HepG2 (cell line): ENCODE measurements around the gene NEFH. TPM values are rescaled to one million over a fixed set of nuclear protein-coding genes. Genes with fewer than 3 reads are reported as not detected.

Experiments used
- ATAC-seq: fragments of 200-7000 bp; cut with Tn5 transposase; 3 replicates; pipeline ENCODE4 v1.9.1; 2020; ENCODE audit warnings: mild to moderate bottlenecking, moderate library complexity
- BruUV-seq: library from RNA; stranded (reverse); fragments of 400-500 nt; replicated peaks from 2 replicates; lab custom pipeline; 2021; lab: Mats Ljungman, UMichigan
- CTCF ChIA-PET: fragments of 300-600 bp; formaldehyde crosslinking; extraction: SDS; loops from one replicate; lab custom pipeline; 2021; ENCODE audit warnings: low total read pairs, inconsistent platforms, low intra/inter-chr PET ratio; lab: Yijun Ruan, JAX
- POLR2A ChIA-PET: fragments of 350-600 bp; sonication (Branson Sonifier 250); formaldehyde crosslinking; loops from one replicate; lab custom pipeline; 2020; ENCODE audit warnings: antibody characterized with exemption, inconsistent platforms; lab: Yijun Ruan, JAX
- DNase-seq: peaks from one replicate; pipeline ENCODE4 v3.0.0-alpha.2; 2015; ENCODE audit warnings: low spot score
- FAIRE-seq: peaks from 3 replicates; lab custom pipeline; 2011; peaks lifted over from hg19 to GRCh38; lab: Jason Lieb, UNC
- H2AFZ ChIP-seq: one replicate; pipeline ENCODE4 v1.6.1; 2011; ENCODE audit warnings: low read length, inconsistent platforms
- H3K27ac ChIP-seq: fragments of 300-600 bp; 3 replicates; pipeline ENCODE4 v1.8.0; 2011; ENCODE audit warnings: mixed run types, mild to moderate bottlenecking, mixed read lengths, low read length, inconsistent platforms; ENCODE audit not compliant: insufficient read depth; ENCODE audit errors: extremely low read length
- H3K27me3 ChIP-seq, 2 experiments: fragments of 200-600 bp in 1 of 2; 2 replicates in 1 of 2; 3 replicates in 1 of 2; pipeline versions ENCODE4 v1.6.0 to v1.8.0; 2011; ENCODE audit warnings: low read length in 2 of 2, mild to moderate bottlenecking in 2 of 2, moderate library complexity in 2 of 2, inconsistent platforms in 1 of 2; ENCODE audit not compliant: insufficient read depth in 2 of 2, control insufficient read depth in 1 of 2
- H3K36me3 ChIP-seq, 2 experiments: fragments of 200-600 bp in 1 of 2; replicated peaks in 1 of 2; 2 replicates in 1 of 2; 3 replicates in 1 of 2; pipeline versions ENCODE4 v1.5.1 to v1.8.0; 2011; ENCODE audit warnings: low read length in 2 of 2, inconsistent platforms in 1 of 2; ENCODE audit not compliant: insufficient read depth in 2 of 2, control insufficient read depth in 1 of 2
- H3K4me1 ChIP-seq: 2 replicates; pipeline ENCODE4 v1.5.1; 2012; ENCODE audit warnings: low read length, inconsistent platforms; ENCODE audit not compliant: insufficient read depth
- H3K4me2 ChIP-seq: 2 replicates; pipeline ENCODE4 v1.6.0; 2011; ENCODE audit warnings: low read depth, low read length, inconsistent platforms
- H3K4me3 ChIP-seq, 3 experiments: fragments of 200-600 bp in 1 of 3; sonication (generic), shearing (Covaris generic) in 1 of 3; replicated peaks in 1 of 3; 2 replicates each; pipeline ENCODE4 v1.5.1; 2011 to 2016; ENCODE audit warnings: low read length in 3 of 3, inconsistent platforms in 2 of 3, low read depth in 2 of 3, mild to moderate bottlenecking in 2 of 3, control low read depth in 1 of 3, mixed read lengths in 1 of 3; ENCODE audit not compliant: insufficient read depth in 1 of 3
- H3K79me2 ChIP-seq: one replicate; pipeline ENCODE4 v1.6.1; 2011; ENCODE audit warnings: low read length, inconsistent platforms; ENCODE audit not compliant: insufficient read depth
- H3K9ac ChIP-seq: 2 replicates; pipeline ENCODE4 v1.6.0; 2011; ENCODE audit warnings: mild to moderate bottlenecking, low read depth, low read length, inconsistent platforms; ENCODE audit not compliant: insufficient read depth
- H3K9me3 ChIP-seq: 2 replicates; pipeline ENCODE4 v1.5.1; 2012; ENCODE audit warnings: mild to moderate bottlenecking, low read length
- H4K20me1 ChIP-seq: 2 replicates; pipeline ENCODE4 v1.6.0; 2011; ENCODE audit warnings: inconsistent platforms, mild to moderate bottlenecking, low read length, moderate library complexity; ENCODE audit not compliant: insufficient read depth
- FOXC1 ChIP-seq: sonication (generic); formaldehyde crosslinking; IDR thresholded peaks from 2 replicates; pipeline ENCODE4 v1.8.0; 2022; ENCODE audit warnings: mild to moderate bottlenecking, missing genetic modification reagents, borderline replicate concordance
- HNRNPUL1 ChIP-seq: fragments of 200-400 bp; formaldehyde crosslinking; IDR thresholded peaks from 2 replicates; pipeline ENCODE4 v1.6.1; 2017; ENCODE audit warnings: low read depth, mild to moderate bottlenecking, low read length, moderate library complexity
- ZNF501 ChIP-seq: sonication (generic); formaldehyde crosslinking; IDR thresholded peaks from 2 replicates; pipeline ENCODE4 v1.5.1; 2020; ENCODE audit warnings: mild to moderate bottlenecking, moderate library complexity, missing genetic modification reagents
- ZNF674 ChIP-seq: sonication (generic); formaldehyde crosslinking; IDR thresholded peaks from 2 replicates; pipeline ENCODE4 v1.5.0; 2020; ENCODE audit warnings: low read depth, mild to moderate bottlenecking, missing genetic modification reagents
- WGBS: methylation state at CpG from one replicate; pipeline ENCODE4 v1.1.6; 2017; ENCODE audit warnings: low lambda C conversion rate; 5-methylcytosine and 5-hydroxymethylcytosine counted together
- in situ Hi-C: cut with HindIII; loops from 2 replicates; pipeline ENCODE4 v1.10.0; 2017; ENCODE audit warnings: low pct_unique_long_range_greater_than_20kb; ENCODE audit not compliant: extremely low pct_ligation_motif_present
- intact Hi-C: fragments of 100-400 bp; cut with micrococcal nuclease; formaldehyde crosslinking; loops from one replicate; pipeline ENCODE4 v1.10.0; 2022; ENCODE audit not compliant: unreplicated experiment
- polyA plus RNA-seq, 8 experiments: library from polyadenylated mRNA; depleted of rRNA in 3 of 8; stranded (reverse) in 7 of 8; unstranded in 1 of 8; fragments of >200 nt; fragmentation: Illumina TruSeq in 4 of 8; extraction: Trizol in 4 of 8; gene quantifications; 2 replicates each; pipeline versions ENCODE4 v1.2.1 to v1.2.3, GENCODE V29; 2011 to 2016; ENCODE audit warnings: low read depth in 4 of 8, missing spikeins in 1 of 8, mixed read lengths in 1 of 8; ENCODE audit not compliant: insufficient read depth in 1 of 8
- total RNA-seq, 5 experiments: library from RNA; depleted of rRNA; stranded (reverse); fragments of >200 nt; fragmentation: Illumina TruSeq; extraction: Trizol; gene quantifications; 2 replicates each; pipeline ENCODE4 v1.2.3, GENCODE V29; 2016; ENCODE audit warnings: low read depth in 1 of 5
- TF ChIP-seq, protein P1 (sequence below): sonication (generic); formaldehyde crosslinking; IDR thresholded peaks from 2 replicates; pipeline ENCODE4 v1.4.0; 2020; ENCODE audit warnings: missing genetic modification reagents, borderline replicate concordance

Gene NEFH
- total and polyA plus RNA-seq, 2 of the 13 experiments (the other 11 are each of a cell fraction or from before 2014, with no cell fraction given): not detected

- in situ Hi-C loops: no loop called here
- intact Hi-C loops: no loop called here
- TF ChIP-seq ZNF674: no peak
- no peak for TF ChIP-seq HNRNPUL1
- TF ChIP-seq, protein P1, sequence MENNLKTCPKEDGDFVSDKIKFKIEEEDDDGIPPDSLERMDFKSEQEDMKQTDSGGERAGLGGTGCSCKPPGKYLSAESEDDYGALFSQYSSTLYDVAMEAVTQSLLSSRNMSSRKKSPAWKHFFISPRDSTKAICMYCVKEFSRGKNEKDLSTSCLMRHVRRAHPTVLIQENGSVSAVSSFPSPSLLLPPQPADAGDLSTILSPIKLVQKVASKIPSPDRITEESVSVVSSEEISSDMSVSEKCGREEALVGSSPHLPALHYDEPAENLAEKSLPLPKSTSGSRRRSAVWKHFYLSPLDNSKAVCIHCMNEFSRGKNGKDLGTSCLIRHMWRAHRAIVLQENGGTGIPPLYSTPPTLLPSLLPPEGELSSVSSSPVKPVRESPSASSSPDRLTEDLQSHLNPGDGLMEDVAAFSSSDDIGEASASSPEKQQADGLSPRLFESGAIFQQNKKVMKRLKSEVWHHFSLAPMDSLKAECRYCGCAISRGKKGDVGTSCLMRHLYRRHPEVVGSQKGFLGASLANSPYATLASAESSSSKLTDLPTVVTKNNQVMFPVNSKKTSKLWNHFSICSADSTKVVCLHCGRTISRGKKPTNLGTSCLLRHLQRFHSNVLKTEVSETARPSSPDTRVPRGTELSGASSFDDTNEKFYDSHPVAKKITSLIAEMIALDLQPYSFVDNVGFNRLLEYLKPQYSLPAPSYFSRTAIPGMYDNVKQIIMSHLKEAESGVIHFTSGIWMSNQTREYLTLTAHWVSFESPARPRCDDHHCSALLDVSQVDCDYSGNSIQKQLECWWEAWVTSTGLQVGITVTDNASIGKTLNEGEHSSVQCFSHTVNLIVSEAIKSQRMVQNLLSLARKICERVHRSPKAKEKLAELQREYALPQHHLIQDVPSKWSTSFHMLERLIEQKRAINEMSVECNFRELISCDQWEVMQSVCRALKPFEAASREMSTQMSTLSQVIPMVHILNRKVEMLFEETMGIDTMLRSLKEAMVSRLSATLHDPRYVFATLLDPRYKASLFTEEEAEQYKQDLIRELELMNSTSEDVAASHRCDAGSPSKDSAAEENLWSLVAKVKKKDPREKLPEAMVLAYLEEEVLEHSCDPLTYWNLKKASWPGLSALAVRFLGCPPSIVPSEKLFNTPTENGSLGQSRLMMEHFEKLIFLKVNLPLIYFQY: no peak
- no peak for TF ChIP-seq FOXC1 (CRISPR knock-in tag)
- no peak for TF ChIP-seq ZNF501 (CRISPR knock-in tag)
- POLR2A ChIA-PET: interaction anchor here (0.9 kb wide), 1 partner anchor 9 kb away, joined by 3 read pairs; no protein-coding TSS in a partner anchor
- BruUV-seq: no TSS peak
- Histone ChIP-seq H4K20me1 (no peaks in the 10 kb centered on the region), H3K4me1 (peaks cover 18% of the 10 kb centered on the region), H3K4me2 (no peak overlapping the region), H2AFZ (no peak overlapping the region), H3K36me3 (peaks cover 22 to 78% of the 10 kb centered on the region in 2 experiments; a peak in 4 of 5 replicates), H3K9ac (no peak overlapping the region), H3K27ac (no peak overlapping the region), H3K4me3 (no peak overlapping the region), H3K9me3 (no peaks in the 10 kb centered on the region), H3K27me3 (no peaks in the 10 kb centered on the region), H3K79me2 (no peaks in the 10 kb centered on the region)
- DNase-seq: no peak
- FAIRE-seq: no peak
- WGBS: 94% methylated on average over 3 of the region's 3 CpGs
- no peak for ATAC-seq
- CTCF ChIA-PET: no interaction called here
Observed at GRCh38 chr22:29539105-29539504, 59.1 kb downstream of the NEFH start.

Other genes starting within 250 kb of the NEFH start
- gene RHBDD3, start 212.2 kb upstream of the NEFH start, total RNA-seq (2016; rRNA removed; fragmentation: Illumina TruSeq; extraction: Trizol): 12.6 and 26.7 TPM in 2 replicates
- gene RHBDD3, start 212.2 kb upstream of the NEFH start, polyA plus RNA-seq (2011; rRNA removed): 12.1 and 21.0 TPM in 2 replicates
- 167 and 211 TPM in 2 replicates for gene EWSR1, start 211.9 kb upstream of the NEFH start, total RNA-seq (2016; rRNA removed; fragmentation: Illumina TruSeq; extraction: Trizol)
- 326 and 401 TPM in 2 replicates for gene EWSR1, start 211.9 kb upstream of the NEFH start, polyA plus RNA-seq (2011; rRNA removed)
- 2.6 and 3.3 TPM in 2 replicates for gene GAS2L1, start 173.6 kb upstream of the NEFH start, total RNA-seq (2016; rRNA removed; fragmentation: Illumina TruSeq; extraction: Trizol)
- 1.8 and 2.2 TPM in 2 replicates for gene GAS2L1, start 173.6 kb upstream of the NEFH start, polyA plus RNA-seq (2011; rRNA removed)
- gene RASL10A, start 164.5 kb upstream of the NEFH start, total RNA-seq (2016; rRNA removed; fragmentation: Illumina TruSeq; extraction: Trizol): 0.22 TPM in 1 of 2 replicates, not detected in the other
- 0.05 and 0.08 TPM in 2 replicates for gene RASL10A, start 164.5 kb upstream of the NEFH start, polyA plus RNA-seq (2011; rRNA removed)
- 28.9 and 29.7 TPM in 2 replicates for gene AP1B1, start 91.6 kb upstream of the NEFH start, total RNA-seq (2016; rRNA removed; fragmentation: Illumina TruSeq; extraction: Trizol)
- gene AP1B1, start 91.6 kb upstream of the NEFH start, polyA plus RNA-seq (2011; rRNA removed): 26.0 and 26.6 TPM in 2 replicates
- not detected in 2 replicates for gene RFPL1, start 41.6 kb upstream of the NEFH start, total RNA-seq (2016; rRNA removed; fragmentation: Illumina TruSeq; extraction: Trizol)
- not detected in 2 replicates for gene RFPL1, start 41.6 kb upstream of the NEFH start, polyA plus RNA-seq (2011; rRNA removed)
- gene THOC5, start 73.5 kb downstream of the NEFH start, total RNA-seq (2016; rRNA removed; fragmentation: Illumina TruSeq; extraction: Trizol): 46.7 and 53.5 TPM in 2 replicates
- gene THOC5, start 73.5 kb downstream of the NEFH start, polyA plus RNA-seq (2011; rRNA removed): 45.8 and 65.2 TPM in 2 replicates
- gene NIPSNAP1, start 100.9 kb downstream of the NEFH start, total RNA-seq (2016; rRNA removed; fragmentation: Illumina TruSeq; extraction: Trizol): 159 and 167 TPM in 2 replicates
- 203 and 212 TPM in 2 replicates for gene NIPSNAP1, start 100.9 kb downstream of the NEFH start, polyA plus RNA-seq (2011; rRNA removed)
- 33.3 and 45.3 TPM in 2 replicates for gene NF2, start 123.4 kb downstream of the NEFH start, total RNA-seq (2016; rRNA removed; fragmentation: Illumina TruSeq; extraction: Trizol)
- gene NF2, start 123.4 kb downstream of the NEFH start, polyA plus RNA-seq (2011; rRNA removed): 8.8 and 9.3 TPM in 2 replicates
- gene CABP7, start 239.8 kb downstream of the NEFH start, total RNA-seq (2016; rRNA removed; fragmentation: Illumina TruSeq; extraction: Trizol): not detected in 2 replicates
- 0.08 TPM in 1 of 2 replicates, not detected in the other for gene CABP7, start 239.8 kb downstream of the NEFH start, polyA plus RNA-seq (2011; rRNA removed)